Thoracic aorta (tissue), 2 donors: ENCODE results near the gene DAB2IP. TPM values are rescaled to one million over a fixed set of nuclear protein-coding genes. Genes with fewer than 3 reads are reported as not detected.

Experiments used
- ATAC-seq: fragments of 150-250 bp; one replicate; pipeline ENCODE4 v1.8.0; 2017; ENCODE audit warnings: low read depth; ENCODE audit not compliant: insufficient number of reproducible peaks, low FRiP score
- DNase-seq: peaks from one replicate; pipeline ENCODE4 v3.0.0-alpha.2; 2020; ENCODE audit warnings: low spot score
- H3K27ac ChIP-seq, 2 donors: fragments of 200-600 bp; sonication (generic); 1 replicate in 1 of 2; 2 replicates in 1 of 2; pipeline ENCODE4 v1.5.1; 2016; ENCODE audit warnings: mild to moderate bottlenecking in 2 of 2, moderate library complexity in 2 of 2
- H3K27me3 ChIP-seq: fragments of 200-600 bp; sonication (generic); replicated peaks from 2 replicates; pipeline ENCODE4 v1.6.0; 2016; ENCODE audit warnings: mild to moderate bottlenecking; ENCODE audit not compliant: insufficient read depth
- H3K36me3 ChIP-seq: fragments of 200-600 bp; sonication (generic); one replicate; pipeline ENCODE4 v1.5.1; 2016
- H3K4me1 ChIP-seq, 2 donors: fragments of 200-600 bp; sonication (generic); 1 replicate in 1 of 2; 2 replicates in 1 of 2; pipeline versions ENCODE4 v1.5.1 to v1.6.0; 2016; ENCODE audit warnings: low read depth in 2 of 2, mild to moderate bottlenecking in 1 of 2; ENCODE audit not compliant: control insufficient read depth in 1 of 2
- H3K4me3 ChIP-seq: fragments of 200-600 bp; sonication (generic); 2 replicates; pipeline ENCODE4 v1.5.1; 2016; ENCODE audit warnings: mild to moderate bottlenecking
- H3K9me3 ChIP-seq: fragments of 200-600 bp; sonication (generic); 2 replicates; pipeline ENCODE4 v1.5.1; 2016
- CTCF ChIP-seq: fragments of 200-600 bp; sonication (generic); IDR thresholded peaks from one replicate; pipeline ENCODE4 v1.5.1; 2019; ENCODE audit warnings: antibody characterized with exemption
- total RNA-seq, 2 donors: library from RNA; depleted of rRNA; stranded (reverse); fragments of >200 nt; gene quantifications; one replicate each; pipeline versions ENCODE4 v1.1.0 to v1.2.3, GENCODE V29; 2016

The DAB2IP gene
- total RNA-seq, 2 donors from 2014 or later = 87.4 to 104 TPM

DNA sequence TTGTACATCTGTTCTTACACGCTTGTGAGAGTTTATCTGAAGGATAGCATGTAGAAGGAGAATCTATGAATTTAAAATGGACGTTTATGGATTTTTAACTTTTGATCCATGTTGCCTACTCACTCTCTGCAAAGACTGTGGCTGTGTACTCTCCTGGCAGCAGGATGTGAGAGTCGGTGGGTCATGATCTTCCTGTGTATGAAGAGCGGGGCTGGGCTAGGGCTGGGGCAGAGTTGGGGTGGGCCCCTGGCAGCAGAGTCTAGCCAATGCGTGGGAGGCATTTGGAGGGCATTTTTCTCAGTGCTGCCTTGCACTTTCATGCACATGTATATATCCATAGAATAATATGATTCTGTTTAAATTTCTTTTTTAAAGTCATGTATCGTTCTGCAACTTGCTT, 24.0 kb upstream of the DAB2IP start:
- Histone ChIP-seq H3K36me3 (no peaks in the 10 kb centered on the region), H3K27ac (no peak overlapping the region), H3K27me3 (no peaks in the 10 kb centered on the region), H3K9me3 (no peaks in the 10 kb centered on the region), H3K4me1 (peaks cover 0 to 4% of the 10 kb centered on the region in 2 donors), H3K4me3 (no peak overlapping the region)
- no peak for TF ChIP-seq CTCF
- ATAC-seq (no peak), DNase-seq (no peak)

GRCh38 chr9:121628401-121628800, 23.0 kb upstream of the DAB2IP start:
- Histone ChIP-seq H3K36me3 (no peaks in the 10 kb centered on the region), H3K27ac (no peak overlapping the region), H3K4me1 (peaks cover 0 to 4% of the 10 kb centered on the region in 2 donors), H3K4me3 (no peak overlapping the region), H3K27me3 (no peaks in the 10 kb centered on the region), H3K9me3 (no peaks in the 10 kb centered on the region)
- TF ChIP-seq CTCF = no peak
- ATAC-seq = no peak
- no peak for DNase-seq

GRCh38 chr9:121631115-121631514, 20.3 kb upstream of the DAB2IP start:
- TF ChIP-seq CTCF = no peak

DNA sequence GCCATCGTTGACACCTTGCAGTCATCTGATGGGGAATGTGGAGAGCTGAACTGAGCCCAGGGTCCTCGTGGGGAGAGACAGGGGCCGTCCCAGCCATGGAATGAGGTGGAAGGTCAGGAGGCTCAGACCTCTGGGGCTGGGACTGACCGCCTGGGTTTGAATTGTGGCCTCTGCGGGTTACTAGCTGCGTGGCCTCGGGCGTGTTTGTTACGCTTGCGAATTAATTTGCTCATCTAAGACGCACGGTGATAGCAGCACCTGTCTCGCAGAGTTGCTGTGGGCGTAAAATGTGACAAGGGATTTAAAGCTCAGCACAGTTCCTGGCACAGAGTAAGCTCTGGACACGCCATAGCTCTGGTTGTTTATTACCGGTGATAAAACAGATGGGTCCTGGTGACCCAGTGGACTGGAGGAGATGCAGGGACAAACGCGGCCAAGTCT, 19.4 kb upstream of the DAB2IP start:
- DNase-seq (no peak), ATAC-seq (no peak)
- Histone ChIP-seq H3K9me3 (no peaks in the 10 kb centered on the region), H3K4me1 (peaks cover 7 to 25% of the 10 kb centered on the region in 2 donors), H3K36me3 (no peaks in the 10 kb centered on the region), H3K4me3 (no peak overlapping the region), H3K27ac (no peak overlapping the region), H3K27me3 (no peaks in the 10 kb centered on the region)
- no peak for TF ChIP-seq CTCF

More at GRCh38 chr9:121631115-121631514, 20.3 kb upstream of the DAB2IP start:
- Histone ChIP-seq H3K27me3 (no peaks in the 10 kb centered on the region), H3K9me3 (no peaks in the 10 kb centered on the region), H3K36me3 (no peaks in the 10 kb centered on the region), H3K27ac (no peak overlapping the region), H3K4me3 (no peak overlapping the region), H3K4me1 (peaks cover under 1 to 16% of the 10 kb centered on the region in 2 donors)
- DNase-seq (no peak), ATAC-seq (no peak)

GRCh38 chr9:121633119-121633714, 18.2 kb upstream of the DAB2IP start:
- H3K27me3 ChIP-seq = no peaks in the 10 kb centered on the region
- peaks cover 7 to 37% of the 10 kb centered on the region in 2 donors for H3K4me1 ChIP-seq
- TF ChIP-seq CTCF = no peak
- DNase-seq (no peak), ATAC-seq (no peak)
- no peaks in the 10 kb centered on the region for H3K36me3 ChIP-seq
- no peaks in the 10 kb centered on the region for H3K9me3 ChIP-seq
- H3K4me3 ChIP-seq = no peak overlapping the region
- H3K27ac ChIP-seq = no peak overlapping the region
